HEK293 (cell line): Measurements from ENCODE around the gene FEM1A.

ENCODE experiments used
- CTCF ChIA-PET: fragments of 350-600 bp; formaldehyde crosslinking; extraction: SDS; loops from one replicate; lab custom pipeline; 2021; ENCODE audit warnings: antibody characterized with exemption; lab: Yijun Ruan, JAX
- POLR2A ChIA-PET: fragments of 300-600 bp; formaldehyde crosslinking; extraction: SDS; loops from one replicate; lab custom pipeline; 2020; ENCODE audit warnings: antibody characterized with exemption, inconsistent platforms; lab: Yijun Ruan, JAX
- H3K27ac ChIP-seq: fragments of 200-500 bp; sonication (Bioruptor generic); 2 replicates; pipeline ENCODE4 v1.5.1; 2014; ENCODE audit warnings: low read depth, low read length, control low read depth, inconsistent platforms; ENCODE audit errors: extremely low read depth
- H3K36me3 ChIP-seq, 2 experiments: fragments of 200-500 bp in 1 of 2; sonication (Bioruptor generic) in 1 of 2; 1 replicate in 1 of 2; 2 replicates in 1 of 2; pipeline ENCODE4 v1.5.1; 2014 to 2017; ENCODE audit warnings: inconsistent platforms in 2 of 2, low read length in 2 of 2; ENCODE audit not compliant: control insufficient read depth in 2 of 2, insufficient read depth in 1 of 2
- H3K4me1 ChIP-seq: fragments of 200-500 bp; sonication (Bioruptor generic); 2 replicates; pipeline ENCODE4 v1.5.1; 2014; ENCODE audit warnings: mild to moderate bottlenecking, low read length, inconsistent platforms; ENCODE audit not compliant: control insufficient read depth, insufficient read depth
- H3K4me3 ChIP-seq: 2 replicates; pipeline ENCODE4 v1.5.1; 2011; ENCODE audit warnings: low read depth, mild to moderate bottlenecking, control low read depth, low read length, moderate library complexity
- H3K9me3 ChIP-seq: fragments of 200-500 bp; sonication (Bioruptor generic); 2 replicates; pipeline ENCODE4 v1.5.1; 2014; ENCODE audit warnings: low read depth, low read length, inconsistent platforms; ENCODE audit not compliant: control insufficient read depth, insufficient read depth
- ATF2 ChIP-seq: fragments of 450-650 bp; formaldehyde crosslinking; IDR thresholded peaks from 2 replicates; pipeline ENCODE4 v1.5.1; 2016; ENCODE audit warnings: missing biosample characterization, missing genetic modification characterization, low read depth
- FEZF1 ChIP-seq: fragments of 450-650 bp; formaldehyde crosslinking; IDR thresholded peaks from 2 replicates; pipeline ENCODE4 v1.5.1; 2016; ENCODE audit warnings: missing biosample characterization, missing genetic modification characterization
- GLI2 ChIP-seq: fragments of 450-650 bp; formaldehyde crosslinking; IDR thresholded peaks from 2 replicates; pipeline ENCODE4; 2017; ENCODE audit warnings: missing biosample characterization, missing genetic modification characterization, low read depth, borderline replicate concordance
- KLF7 ChIP-seq: fragments of 450-650 bp; formaldehyde crosslinking; IDR thresholded peaks from 2 replicates; pipeline ENCODE4 v1.5.1; 2016; ENCODE audit warnings: missing biosample characterization, missing genetic modification characterization, borderline replicate concordance
- MYNN ChIP-seq: fragments of 450-650 bp; formaldehyde crosslinking; IDR thresholded peaks from 2 replicates; pipeline ENCODE4 v1.5.1; 2016; ENCODE audit warnings: missing biosample characterization, missing genetic modification characterization, borderline replicate concordance
- SCRT2 ChIP-seq: fragments of 450-650 bp; formaldehyde crosslinking; IDR thresholded peaks from 2 replicates; pipeline ENCODE4 v1.5.1; 2016; ENCODE audit warnings: missing biosample characterization, missing genetic modification characterization
- SP7 ChIP-seq: fragments of 450-650 bp; formaldehyde crosslinking; IDR thresholded peaks from 2 replicates; pipeline ENCODE4 v1.5.1; 2016; ENCODE audit warnings: missing biosample characterization, missing genetic modification characterization
- TRIM28 ChIP-seq: IDR thresholded peaks from 2 replicates; pipeline ENCODE4 v1.6.1; 2011; ENCODE audit warnings: low read length, control low read depth, borderline replicate concordance
- WT1 ChIP-seq: fragments of 450-650 bp; formaldehyde crosslinking; IDR thresholded peaks from 2 replicates; pipeline ENCODE4 v1.5.1; 2016; ENCODE audit warnings: missing biosample characterization, missing genetic modification characterization
- ZBTB20 ChIP-seq: fragments of 450-650 bp; formaldehyde crosslinking; IDR thresholded peaks from 2 replicates; pipeline ENCODE4 v1.5.1; 2016; ENCODE audit warnings: missing biosample characterization, missing genetic modification characterization
- ZBTB48 ChIP-seq: fragments of 450-650 bp; formaldehyde crosslinking; IDR thresholded peaks from 2 replicates; pipeline ENCODE4 v1.5.1; 2016; ENCODE audit warnings: missing biosample characterization, missing genetic modification characterization
- ZNF23 ChIP-seq: fragments of 450-650 bp; formaldehyde crosslinking; IDR thresholded peaks from 2 replicates; pipeline ENCODE4 v1.5.1; 2016; ENCODE audit warnings: missing biosample characterization, missing genetic modification characterization, borderline replicate concordance
- ZNF248 ChIP-seq: fragments of 450-650 bp; formaldehyde crosslinking; IDR thresholded peaks from 2 replicates; pipeline ENCODE4 v1.5.1; 2017; ENCODE audit warnings: missing biosample characterization, missing genetic modification characterization
- ZNF274 ChIP-seq, 2 experiments: fragments of 200-500 bp in 1 of 2; fragments of 450-650 bp in 1 of 2; sonication (Bioruptor generic) in 1 of 2; formaldehyde crosslinking in 1 of 2; IDR thresholded peaks; 2 replicates each; pipeline versions ENCODE4 v1.5.1 to v1.6.1; 2014 to 2016; ENCODE audit warnings: borderline replicate concordance in 1 of 2, inconsistent platforms in 1 of 2, low read length in 1 of 2, missing biosample characterization in 1 of 2, missing genetic modification characterization in 1 of 2
- ZNF280C ChIP-seq: fragments of 450-650 bp; formaldehyde crosslinking; IDR thresholded peaks from 2 replicates; pipeline ENCODE4 v1.5.1; 2016; ENCODE audit warnings: missing biosample characterization, missing genetic modification characterization
- ZNF341 ChIP-seq: fragments of 450-650 bp; formaldehyde crosslinking; IDR thresholded peaks from 2 replicates; pipeline ENCODE4; 2016; ENCODE audit warnings: low read depth, missing biosample characterization, missing genetic modification characterization
- ZNF394 ChIP-seq: fragments of 450-650 bp; formaldehyde crosslinking; IDR thresholded peaks from 2 replicates; pipeline ENCODE4 v1.5.1; 2016; ENCODE audit warnings: missing biosample characterization, missing genetic modification characterization, mild to moderate bottlenecking, moderate library complexity, borderline replicate concordance
- ZNF423 ChIP-seq: fragments of 450-650 bp; formaldehyde crosslinking; IDR thresholded peaks from 2 replicates; pipeline ENCODE4 v1.5.1; 2016; ENCODE audit warnings: missing biosample characterization, missing genetic modification characterization
- ZNF514 ChIP-seq: fragments of 450-650 bp; formaldehyde crosslinking; IDR thresholded peaks from 2 replicates; pipeline ENCODE4 v1.5.1; 2016; ENCODE audit warnings: missing biosample characterization, missing genetic modification characterization
- ZNF529 ChIP-seq: fragments of 450-650 bp; formaldehyde crosslinking; IDR thresholded peaks from 2 replicates; pipeline ENCODE4 v1.5.1; 2017; ENCODE audit warnings: missing genetic modification characterization, missing biosample characterization; ENCODE audit not compliant: insufficient replicate concordance
- ZNF561 ChIP-seq: fragments of 450-650 bp; IDR thresholded peaks from 2 replicates; pipeline ENCODE4 v1.5.1; 2018; ENCODE audit warnings: missing biosample characterization, missing genetic modification characterization, borderline replicate concordance
- ZNF610 ChIP-seq: fragments of 450-650 bp; formaldehyde crosslinking; IDR thresholded peaks from 2 replicates; pipeline ENCODE4 v1.5.1; 2016; ENCODE audit warnings: missing biosample characterization, missing genetic modification characterization, borderline replicate concordance
- ZNF629 ChIP-seq: fragments of 450-650 bp; formaldehyde crosslinking; IDR thresholded peaks from 2 replicates; pipeline ENCODE4 v1.5.1; 2017; ENCODE audit warnings: missing biosample characterization, missing genetic modification characterization
- ZNF670 ChIP-seq: fragments of 450-650 bp; formaldehyde crosslinking; IDR thresholded peaks from 2 replicates; pipeline ENCODE4 v1.5.1; 2016; ENCODE audit warnings: missing biosample characterization, missing genetic modification characterization, low read depth
- ZNF837 ChIP-seq: fragments of 450-650 bp; formaldehyde crosslinking; IDR thresholded peaks from 2 replicates; pipeline ENCODE4 v1.5.1; 2016; ENCODE audit warnings: missing biosample characterization, missing genetic modification characterization

The FEM1A gene

GRCh38 chr19:4745986-4746385, 45.5 kb upstream of the FEM1A start:
- Histone ChIP-seq H3K4me1 (no peaks in the 10 kb centered on the region), H3K9me3 (no peaks in the 10 kb centered on the region), H3K4me3 (no peak overlapping the region), H3K27ac (no peak overlapping the region), H3K36me3 (no peaks in the 10 kb centered on the region)
- TF ChIP-seq ZNF629 (tag by site-specific recombination) = no peak
- TF ChIP-seq ZNF610 (tag by site-specific recombination) = no peak
- TF ChIP-seq TRIM28 = no peak
- TF ChIP-seq SP7 (tag by site-specific recombination) = no peak
- no peak for TF ChIP-seq ZNF394 (tag by site-specific recombination)
- ChIA-PET POLR2A (no interaction called here), CTCF (interaction anchor here (0.7 to 3.0 kb wide), 3 partner anchors 45 to 780 kb away, joined by 3 to 15 read pairs (median 3); partner anchors contain the start of gene FEM1A)

- no peaks in the 10 kb centered on the region for H3K4me1 ChIP-seq
- no peak overlapping the region for H3K4me3 ChIP-seq
- no peaks in the 10 kb centered on the region for H3K9me3 ChIP-seq
- POLR2A ChIA-PET = interaction anchor here (1.1 kb wide), 1 partner anchor 21 kb away, joined by 3 read pairs; no protein-coding TSS in a partner anchor
- H3K36me3 ChIP-seq = no peaks in the 10 kb centered on the region
- CTCF ChIA-PET = interaction anchor here (0.7 kb wide), 1 partner anchor 55 kb away, joined by 3 read pairs; no protein-coding TSS in a partner anchor
- TF ChIP-seq GLI2 (tag by site-specific recombination) = no peak
- TF ChIP-seq ATF2 = no peak
- TF ChIP-seq ZBTB48 (tag by site-specific recombination) = no peak
- no peak for TF ChIP-seq SCRT2 (tag by site-specific recombination)
- no peak for TF ChIP-seq ZNF280C (tag by site-specific recombination)
- no peak for TF ChIP-seq WT1
- no peak overlapping the region for H3K27ac ChIP-seq
Observed at GRCh38 chr19:4748185-4748584, 43.3 kb upstream of the FEM1A start.

GRCh38 chr19:4748589-4748988, 42.9 kb upstream of the FEM1A start:
- no peaks in the 10 kb centered on the region for H3K9me3 ChIP-seq
- no peaks in the 10 kb centered on the region for H3K36me3 ChIP-seq
- ChIA-PET CTCF (no interaction called here), POLR2A (interaction anchor here (1.1 kb wide), 1 partner anchor 20 kb away, joined by 3 read pairs; no protein-coding TSS in a partner anchor)
- H3K4me3 ChIP-seq = no peak overlapping the region
- no peaks in the 10 kb centered on the region for H3K4me1 ChIP-seq
- TF ChIP-seq ZNF529 (tag by site-specific recombination) = peak; percentile 97
- no peak for TF ChIP-seq MYNN (tag by site-specific recombination)
- TF ChIP-seq, all 188 proteins: peak for 1
- H3K27ac ChIP-seq = no peak overlapping the region

- POLR2A ChIA-PET = no interaction called here
- Histone ChIP-seq H3K4me1 (no peaks in the 10 kb centered on the region), H3K36me3 (no peaks in the 10 kb centered on the region), H3K4me3 (no peak overlapping the region), H3K27ac (no peak overlapping the region), H3K9me3 (no peaks in the 10 kb centered on the region)
- CTCF ChIA-PET = no interaction called here
- TF ChIP-seq KLF7 (tag by site-specific recombination) (no peak), ZNF341 (tag by site-specific recombination) (no peak), ZNF514 (tag by site-specific recombination) (no peak), ZNF670 (tag by site-specific recombination) (no peak), ZNF248 (tag by site-specific recombination) (no peak), ZNF837 (tag by site-specific recombination) (no peak), FEZF1 (tag by site-specific recombination) (no peak), ZNF274 (IDR thresholded peaks at IDR 0.05; ENCODE audit: low read length) (no peak), ZNF274 (tag by site-specific recombination; IDR thresholded peaks at IDR 0.05; ENCODE audit: borderline replicate concordance) (no peak), ZNF561 (no peak), ZBTB20 (tag by site-specific recombination) (peak; percentile 22; the same call in 1 of the 2 replicates), ZNF23 (tag by site-specific recombination) (no peak), ZNF423 (tag by site-specific recombination) (no peak)
Observed at GRCh38 chr19:4749870-4750590, 41.5 kb upstream of the FEM1A start.
